Jurkat, Clone E6-1 (cell line): Measurements from ENCODE around the gene IL5.
"Not testable (repeated sequence)": the region's sequence is repeated elsewhere in the genome, so short reads cannot be mapped to it uniquely, and the experiment has no call there.

ENCODE experiments used
- DNase-seq: peaks from one replicate; pipeline ENCODE4 v3.0.0-alpha.2; 2011; ENCODE audit warnings: low read depth, low spot score
- H3K4me3 ChIP-seq: 2 replicates; pipeline ENCODE4 v1.5.1; 2011; ENCODE audit warnings: mild to moderate bottlenecking, low read length, control low read depth, moderate library complexity

The IL5 gene

DNA sequence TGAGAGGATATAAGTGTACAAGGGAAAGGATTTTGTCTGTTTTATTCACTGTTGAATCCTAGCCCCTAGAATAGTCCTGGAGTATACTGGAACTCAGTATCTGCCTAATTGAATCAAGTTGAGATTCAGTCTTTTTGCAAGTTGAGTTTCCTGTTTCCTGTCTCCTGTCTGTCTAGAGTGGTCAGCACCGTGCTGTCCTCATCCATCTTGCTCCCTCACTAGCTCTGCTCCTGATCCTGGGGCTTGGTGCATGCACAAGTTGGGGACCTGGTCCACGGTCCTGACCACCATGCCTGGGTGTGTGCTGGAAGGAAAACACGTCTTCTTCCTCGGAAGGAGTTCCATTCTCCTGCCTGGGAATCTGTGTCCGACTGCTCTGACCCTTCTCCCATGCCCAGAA lies 3.2 kb downstream of the IL5 start:
- no peak overlapping the region for H3K4me3 ChIP-seq
- no peak for DNase-seq

DNA sequence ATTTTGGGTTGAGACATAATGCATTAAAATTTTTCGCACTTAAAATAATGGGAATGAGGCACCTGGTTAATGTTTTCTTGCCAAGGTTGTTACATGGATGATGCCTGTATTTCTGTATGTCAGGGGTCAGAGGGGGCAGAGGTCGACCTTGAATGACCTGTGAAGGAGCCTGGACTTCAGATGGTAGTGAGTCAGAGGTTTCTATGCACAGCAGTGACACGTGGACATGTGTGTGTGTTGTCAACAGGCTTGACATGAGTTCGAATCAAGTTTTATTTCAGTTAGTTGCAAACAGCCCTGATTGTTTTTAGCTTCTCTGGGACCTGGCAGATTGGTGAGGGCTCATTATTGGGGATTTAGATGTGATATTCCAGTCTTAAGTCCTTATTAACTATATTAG lies 3.6 kb downstream of the IL5 start:
- no peak overlapping the region for H3K4me3 ChIP-seq
- DNase-seq = no peak

DNA sequence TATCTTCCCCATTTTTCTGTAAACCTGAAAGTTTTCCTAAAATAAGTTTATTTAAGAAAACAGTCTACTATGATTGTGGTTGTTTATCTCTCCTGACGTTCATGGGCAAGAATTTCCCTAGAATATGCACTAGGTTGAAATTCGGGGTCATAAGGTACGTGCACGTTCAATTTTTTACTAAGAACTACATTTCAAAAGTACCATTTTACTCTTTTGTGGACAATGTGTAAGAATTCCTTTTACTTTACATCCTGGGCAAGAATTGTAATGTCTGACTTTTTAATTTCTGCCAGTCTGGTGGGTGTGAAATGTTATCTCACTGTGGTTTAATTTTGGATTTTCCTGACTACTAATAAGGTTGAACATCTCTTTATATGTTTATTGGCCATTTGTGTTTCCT lies 12.4 kb downstream of the IL5 start:
- no peak overlapping the region for H3K4me3 ChIP-seq
- DNase-seq = no peak

DNA sequence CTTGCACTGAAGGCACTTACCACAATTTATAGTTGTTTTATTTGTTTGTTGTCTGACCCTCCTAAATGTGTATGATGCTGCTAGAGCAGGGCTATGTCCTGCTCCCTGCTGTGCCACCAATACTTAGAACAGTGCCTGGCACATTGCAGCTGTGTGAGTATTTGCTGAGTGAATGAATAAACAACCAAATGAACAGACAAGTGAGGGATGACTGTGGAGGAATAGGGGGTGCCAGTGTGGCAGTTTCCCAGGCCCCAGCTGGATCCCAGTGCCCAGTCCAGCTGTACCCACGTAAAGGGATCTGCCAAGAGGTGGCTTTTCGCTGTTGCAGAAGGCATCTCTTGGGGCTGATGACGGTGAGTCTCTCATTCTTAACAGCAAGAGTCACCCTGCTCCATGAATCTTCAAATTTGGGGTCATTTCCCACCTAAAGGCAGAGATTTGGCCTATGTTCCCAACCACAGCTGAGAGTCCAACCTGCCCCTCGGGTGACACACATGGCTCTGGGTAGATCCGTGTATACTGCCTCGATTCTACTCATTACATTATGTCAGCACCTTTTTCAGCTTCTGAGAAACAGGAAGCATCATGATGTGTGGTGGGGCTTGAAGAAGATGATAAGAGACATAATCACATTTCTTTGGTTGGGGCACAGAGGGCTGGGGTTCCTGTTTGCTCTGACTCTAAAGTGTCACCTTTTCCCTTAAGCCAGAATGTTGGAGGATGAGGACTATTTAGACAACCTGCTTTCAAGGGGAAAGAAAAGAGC lies 14.3 kb downstream of the IL5 start:
- DNase-seq = peak; percentile 76

DNA sequence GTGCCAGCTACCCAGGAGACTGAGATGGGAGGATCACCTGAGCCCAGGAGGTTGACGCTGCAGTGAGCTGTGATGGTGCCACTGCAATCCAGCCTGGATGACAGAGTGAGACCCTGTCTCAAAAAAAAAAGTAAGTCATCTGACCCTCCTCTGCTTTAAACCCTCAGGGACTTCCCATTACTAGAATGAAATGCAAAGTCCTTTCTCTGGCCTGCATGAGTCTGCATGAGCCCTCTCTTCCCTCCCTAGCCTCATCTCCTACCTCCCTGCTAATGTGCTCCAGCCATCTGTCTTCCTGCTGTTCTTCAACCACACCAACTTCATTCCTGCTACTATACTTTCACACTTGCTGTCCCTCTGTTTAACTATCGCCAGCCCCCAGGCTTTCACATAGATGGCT lies 15.3 kb downstream of the IL5 start:
- H3K4me3 ChIP-seq = no peak overlapping the region
- DNase-seq = no peak

More for the DNA sequence above, 14.3 kb downstream of the IL5 start:
- no peak overlapping the region for H3K4me3 ChIP-seq

DNA sequence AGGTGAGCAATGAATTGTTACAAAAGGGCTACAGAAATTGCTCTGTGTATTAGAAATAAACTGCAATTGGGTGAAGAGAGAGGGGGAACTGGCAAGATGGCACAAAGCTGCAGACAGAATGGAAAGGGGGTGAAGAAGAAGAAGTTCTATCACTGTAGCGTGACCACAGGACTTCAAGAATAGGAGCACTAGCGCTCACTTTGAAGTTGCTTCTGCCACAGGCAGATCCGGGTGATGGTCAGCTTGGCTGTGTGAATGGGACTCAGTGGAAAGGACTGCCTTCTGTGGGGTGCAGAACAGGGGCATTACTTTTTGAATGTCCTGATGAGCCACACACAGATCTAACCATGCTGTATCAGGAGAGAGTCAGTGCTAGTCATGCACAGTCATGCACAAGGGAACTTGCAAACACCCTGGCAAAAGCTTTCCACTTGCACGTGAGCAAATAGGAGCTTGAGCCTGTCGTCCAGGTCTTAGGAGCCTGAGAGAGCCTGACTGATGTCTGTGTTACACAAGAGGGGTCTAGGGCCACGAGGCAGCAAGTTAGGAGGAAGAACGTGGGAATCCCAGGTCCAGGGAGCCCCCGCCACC lies 16.3 kb downstream of the IL5 start:
- DNase-seq = no peak

DNA sequence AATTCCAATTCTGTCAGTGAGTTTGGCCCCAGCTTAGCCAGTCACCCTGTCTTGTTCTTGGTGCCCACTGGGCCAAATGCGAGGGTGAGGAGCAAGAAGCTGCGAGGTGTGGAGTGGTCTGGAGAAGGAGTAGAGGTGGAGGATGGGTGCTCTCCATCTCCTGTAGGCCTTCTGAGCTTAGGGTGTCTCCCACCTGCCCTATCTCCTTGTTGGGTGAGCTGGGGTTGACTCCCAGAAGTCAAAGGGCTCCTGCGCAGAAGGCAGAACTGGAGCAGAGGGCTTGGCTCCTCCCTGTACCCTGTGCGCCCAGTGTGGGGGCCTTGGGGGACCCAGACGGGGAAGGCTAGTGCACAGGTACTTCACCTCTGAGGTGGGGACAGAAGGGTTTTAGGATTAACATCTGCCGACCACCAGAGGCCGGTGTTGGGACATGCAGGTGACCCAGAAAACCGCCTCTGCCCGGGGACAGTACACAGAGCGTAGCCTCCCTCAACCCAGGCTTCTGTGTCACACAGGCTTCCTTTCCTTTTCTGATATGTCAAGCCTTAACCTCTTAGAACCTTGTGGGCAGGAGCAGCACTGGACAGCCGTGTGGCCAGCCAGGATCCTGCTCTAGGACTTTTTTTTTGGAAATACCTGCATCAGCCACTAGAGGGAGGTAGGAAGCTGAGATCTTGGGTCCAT lies 16.9 kb downstream of the IL5 start:
- no peak overlapping the region for H3K4me3 ChIP-seq
- DNase-seq = peak; percentile 31

More for the DNA sequence above, 16.3 kb downstream of the IL5 start:
- H3K4me3 ChIP-seq = no peak overlapping the region

DNA sequence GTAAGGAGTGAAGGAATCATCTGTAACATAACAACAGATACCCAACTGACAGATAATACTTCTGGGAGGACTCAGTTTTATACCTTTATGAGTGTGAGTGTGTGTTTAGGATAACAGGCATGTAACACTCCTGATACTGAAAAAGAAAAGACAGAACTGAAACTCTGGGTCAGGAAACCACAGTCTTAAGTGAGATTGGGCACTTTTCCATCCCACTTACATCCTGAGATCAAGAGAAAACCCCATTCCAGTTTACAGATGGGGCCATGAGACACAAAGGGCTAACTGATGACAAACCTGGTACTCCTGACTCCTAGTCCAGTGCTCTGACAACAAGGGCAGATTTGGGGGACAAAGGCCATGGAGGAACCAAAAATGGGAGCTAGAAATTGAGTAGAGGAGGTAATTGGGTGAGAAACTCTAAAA lies 18.0 kb downstream of the IL5 start:
- no peak for DNase-seq
- H3K4me3 ChIP-seq = no peak overlapping the region

DNA sequence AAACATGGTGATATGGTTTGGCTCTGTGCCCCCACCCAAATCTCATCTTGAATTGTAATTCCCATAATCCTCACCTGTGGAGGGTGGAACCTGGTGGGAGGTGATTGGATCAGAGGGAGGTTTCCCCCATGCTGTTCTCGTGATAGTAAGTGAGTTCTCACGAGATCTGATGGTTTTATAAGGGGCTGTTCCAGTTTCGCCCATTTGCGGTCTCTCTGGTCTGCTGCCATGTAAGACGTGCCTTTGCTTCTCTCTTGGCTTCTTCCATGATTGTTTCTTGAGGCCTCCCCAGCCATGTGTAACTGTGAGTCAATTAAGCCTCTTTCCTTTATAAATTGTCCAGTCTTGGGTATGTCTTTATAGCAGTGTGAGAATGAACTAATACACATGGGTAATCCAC lies 18.4 kb downstream of the IL5 start:
- DNase-seq, H3K4me3 ChIP-seq: not testable (repeated sequence)

DNA sequence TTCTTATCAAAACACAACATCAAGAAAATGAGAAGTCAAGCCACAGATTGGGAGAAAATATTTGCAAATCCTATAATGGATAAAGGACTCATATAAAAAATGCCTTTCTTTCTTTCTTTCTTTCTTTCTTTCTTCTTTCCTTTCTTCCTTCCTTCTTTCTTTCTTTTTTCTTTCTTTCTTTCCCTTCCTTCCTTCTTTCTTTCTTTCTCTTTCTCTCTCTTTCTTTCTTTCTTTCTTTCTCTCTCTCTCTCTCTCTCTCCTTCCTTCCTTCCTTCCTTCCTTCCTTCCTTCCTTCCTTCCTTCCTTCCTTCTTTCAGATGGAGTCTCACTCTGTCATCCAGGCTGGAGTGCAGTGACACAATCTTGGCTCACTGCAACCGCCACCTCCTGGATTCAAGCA lies 21.3 kb downstream of the IL5 start:
- H3K4me3 ChIP-seq, DNase-seq: not testable (repeated sequence)

DNA sequence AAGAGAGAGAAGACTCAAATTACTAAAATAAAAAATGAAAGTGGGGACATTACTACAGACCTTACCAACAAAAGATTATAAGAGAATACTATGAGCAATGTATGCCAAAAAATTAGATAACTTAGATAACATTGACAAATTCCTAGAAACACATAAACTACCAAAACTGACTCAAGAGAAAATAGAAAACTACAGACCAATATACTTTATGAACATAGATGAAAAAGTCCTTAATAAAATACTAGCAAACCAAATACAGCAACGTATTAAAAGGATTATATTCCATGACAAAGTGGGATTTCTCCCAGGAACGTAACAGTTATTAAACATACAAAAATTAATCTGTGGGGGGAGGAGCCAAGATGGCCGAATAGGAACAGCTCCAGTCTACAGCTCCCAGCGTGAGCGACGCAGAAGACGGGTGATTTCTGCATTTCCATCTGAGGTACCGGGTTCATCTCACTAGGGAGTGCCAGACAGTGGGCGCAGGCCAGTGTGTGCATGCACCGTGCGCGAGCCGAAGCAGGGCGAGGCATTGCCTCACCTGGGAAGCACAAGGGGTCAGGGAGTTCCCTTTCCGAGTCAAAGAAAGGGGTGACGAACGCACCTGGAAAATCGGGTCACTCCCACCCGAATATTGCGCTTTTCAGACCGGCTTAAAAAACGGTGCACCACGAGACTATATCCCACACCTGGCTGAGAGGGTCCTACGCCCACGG lies 29.5 kb downstream of the IL5 start:
- H3K4me3 ChIP-seq = not testable (repeated sequence)

DNA sequence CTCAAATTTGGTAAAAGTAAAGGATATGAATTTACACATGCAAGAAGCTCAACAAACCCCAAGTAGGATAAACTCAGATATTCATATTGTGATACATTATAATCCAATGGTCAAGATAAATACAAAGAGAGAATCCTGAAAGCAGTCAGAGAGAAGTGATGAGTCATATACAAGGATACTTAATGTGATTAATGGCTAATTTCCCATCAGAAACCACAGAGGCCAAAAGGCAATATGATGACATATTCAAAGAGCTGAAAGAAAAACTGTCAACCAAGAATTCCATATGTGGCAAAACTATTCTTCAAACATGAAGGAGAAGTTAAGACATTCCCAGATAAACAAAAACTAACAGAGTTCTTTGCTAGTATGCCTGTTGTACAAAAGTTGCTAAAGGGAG lies 33.2 kb downstream of the IL5 start:
- no peak for DNase-seq
- H3K4me3 ChIP-seq = no peak overlapping the region

More for the DNA sequence above, 29.5 kb downstream of the IL5 start:
- not testable (repeated sequence) for DNase-seq

DNA sequence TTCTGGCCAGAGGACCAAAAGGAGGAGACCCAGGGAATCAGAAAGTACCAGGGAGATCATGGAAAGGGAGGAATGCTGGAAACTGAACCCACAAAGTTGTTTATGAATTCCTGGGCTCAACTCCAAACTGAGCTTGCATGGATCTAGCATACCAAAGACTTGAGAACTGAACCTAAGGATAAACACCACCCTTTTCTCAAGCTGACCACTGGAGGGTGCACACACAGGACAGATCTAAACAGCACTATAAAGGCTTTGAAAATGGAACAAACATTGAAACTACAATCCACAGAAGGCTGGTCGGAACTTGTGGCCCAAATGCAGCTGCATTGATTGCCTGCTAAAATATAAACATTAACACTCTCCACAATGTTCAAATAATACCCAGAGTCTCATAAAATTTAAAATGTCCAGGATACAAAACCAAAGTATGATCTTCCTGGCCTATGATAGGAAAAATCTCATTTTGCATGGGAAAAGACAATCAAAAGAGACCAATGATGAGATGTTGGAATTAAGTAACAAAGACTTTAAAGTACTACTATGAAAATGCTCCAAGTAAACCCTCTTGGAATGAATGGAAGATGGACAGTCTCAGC lies 37.1 kb downstream of the IL5 start:
- no peak for DNase-seq
- no peak overlapping the region for H3K4me3 ChIP-seq

DNA sequence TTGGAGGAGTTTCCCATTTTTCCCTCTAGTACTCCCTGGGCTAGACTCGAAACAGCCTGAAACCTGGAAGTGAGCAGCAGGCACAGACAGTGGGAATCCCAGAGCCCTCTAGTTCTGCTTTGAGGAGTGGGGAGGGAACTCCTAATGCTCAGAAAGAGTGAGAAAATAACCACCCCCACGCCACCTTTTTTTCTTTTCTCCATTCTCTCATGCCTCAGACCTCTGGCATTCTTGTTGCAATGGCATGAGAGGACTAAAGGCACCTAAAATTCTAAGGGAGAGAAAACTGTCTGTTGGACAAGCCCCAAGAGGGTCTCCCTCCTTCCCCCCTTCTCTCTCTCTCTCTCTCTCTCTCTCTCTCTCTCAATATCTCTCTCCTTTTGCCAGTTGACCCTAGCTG lies 37.7 kb downstream of the IL5 start:
- H3K4me3 ChIP-seq = no peak overlapping the region
- DNase-seq = no peak

DNA sequence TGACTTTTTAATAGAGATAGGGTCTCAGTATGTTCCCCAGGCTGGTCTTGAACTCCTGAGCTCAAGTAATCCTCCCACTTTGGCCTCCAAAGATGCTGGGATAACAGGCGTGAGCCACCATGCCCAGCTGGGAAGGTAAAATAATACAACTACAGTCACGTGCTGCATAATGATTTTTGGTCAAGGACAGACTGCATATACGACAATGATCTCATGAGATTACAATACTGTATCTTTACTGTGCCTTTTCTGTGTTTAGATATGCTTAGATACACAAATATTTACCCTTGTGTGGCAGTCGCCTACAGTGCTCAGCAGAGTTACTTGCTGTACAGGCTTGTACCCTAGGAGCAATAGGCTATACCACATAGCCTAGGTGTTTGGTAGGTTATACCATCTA lies 38.6 kb downstream of the IL5 start:
- no peak overlapping the region for H3K4me3 ChIP-seq
- no peak for DNase-seq

DNA sequence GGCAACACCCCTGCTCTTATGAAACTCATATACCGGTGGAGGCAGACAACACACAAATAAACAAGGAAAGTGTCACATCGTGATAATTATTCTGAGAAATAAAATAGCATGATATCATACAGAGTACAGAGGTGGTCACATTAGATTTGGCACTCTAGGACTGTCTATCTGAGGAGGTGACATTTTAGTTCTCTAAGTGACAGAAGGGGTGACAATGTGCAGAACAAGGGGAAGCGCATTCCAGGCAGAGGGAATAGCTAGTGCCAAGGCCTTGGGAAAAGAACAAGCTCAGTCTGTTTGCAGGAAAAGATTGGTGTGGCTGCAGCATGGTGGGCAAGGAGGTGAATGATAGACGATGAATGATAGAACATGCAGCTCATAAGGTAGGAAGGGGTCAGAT lies 40.1 kb downstream of the IL5 start:
- DNase-seq = no peak
- H3K4me3 ChIP-seq = no peak overlapping the region

DNA sequence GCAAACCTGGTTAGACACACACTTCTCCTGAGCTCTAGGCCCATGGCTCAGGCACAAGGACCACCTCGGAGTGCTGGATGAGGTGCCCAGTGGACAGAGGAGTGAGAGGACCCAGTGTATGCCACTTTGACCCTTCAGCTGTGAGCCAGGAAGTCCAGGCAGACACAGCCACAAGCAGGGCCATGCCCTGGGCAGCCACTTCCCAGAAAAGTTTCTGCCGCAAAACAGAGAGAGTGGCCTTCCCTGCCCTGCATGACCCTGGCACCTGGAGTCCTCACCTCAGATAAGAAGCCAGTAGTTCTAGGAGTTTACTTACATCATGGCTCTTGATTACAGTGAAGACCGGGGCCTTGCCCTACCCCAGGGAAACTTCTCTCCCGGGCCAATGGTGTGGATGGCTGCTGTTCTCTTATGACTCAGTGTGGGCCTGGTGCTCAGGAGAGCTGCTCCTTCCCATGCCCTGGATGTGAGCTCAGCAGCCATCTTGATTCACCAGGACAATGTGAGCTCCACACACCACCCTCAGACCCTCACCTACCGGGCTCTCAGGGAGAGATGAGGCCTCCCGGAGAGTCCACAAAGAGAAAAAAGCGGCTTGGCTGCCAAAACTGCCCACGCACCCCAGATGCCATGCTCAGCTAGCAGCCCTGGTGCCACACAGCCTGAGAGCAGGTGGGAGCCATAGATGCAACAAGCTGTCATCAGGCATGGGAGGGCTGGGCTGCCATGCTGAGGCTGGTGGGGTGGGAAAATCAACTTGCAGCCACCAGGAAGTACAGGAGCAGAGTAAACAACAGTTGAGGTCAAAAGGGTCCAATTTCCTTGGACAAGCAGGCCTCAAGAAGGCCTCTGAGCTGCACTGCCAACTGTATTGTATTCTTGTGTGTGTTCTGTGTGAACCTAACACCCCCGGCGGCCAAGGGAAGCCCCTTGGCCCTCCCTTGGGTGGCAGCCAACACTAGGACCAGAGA lies 41.1 kb downstream of the IL5 start:
- no peak for DNase-seq
- H3K4me3 ChIP-seq = no peak overlapping the region

DNA sequence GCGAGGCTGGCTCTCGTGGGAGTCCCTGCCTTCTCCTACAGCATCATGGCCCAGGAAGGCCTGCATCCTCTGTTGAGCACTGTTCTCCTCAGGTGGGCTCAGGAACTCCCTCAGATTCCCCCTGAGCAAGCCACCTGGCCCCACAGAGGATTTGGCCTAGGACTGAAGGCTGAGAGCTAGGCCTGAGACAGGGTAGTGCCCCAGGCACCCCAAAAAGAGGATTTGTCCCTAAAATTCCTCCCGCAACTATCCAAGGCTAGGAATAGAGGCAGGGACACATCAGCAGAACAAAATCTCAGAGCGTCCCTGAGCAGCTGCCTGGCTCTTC lies 41.7 kb downstream of the IL5 start:
- no peak overlapping the region for H3K4me3 ChIP-seq
- no peak for DNase-seq
